Measurements from ENCODE around the gene CES2. TPM values are rescaled to one million over a fixed set of nuclear protein-coding genes. Genes with fewer than 3 reads are reported as not detected.

CES2 gene
- total and polyA plus RNA-seq, 2 of the 8 experiments (the other 6 are each of a cell fraction or from before 2014, with no cell fraction given), result 8.6 to 14.7 TPM

DNA sequence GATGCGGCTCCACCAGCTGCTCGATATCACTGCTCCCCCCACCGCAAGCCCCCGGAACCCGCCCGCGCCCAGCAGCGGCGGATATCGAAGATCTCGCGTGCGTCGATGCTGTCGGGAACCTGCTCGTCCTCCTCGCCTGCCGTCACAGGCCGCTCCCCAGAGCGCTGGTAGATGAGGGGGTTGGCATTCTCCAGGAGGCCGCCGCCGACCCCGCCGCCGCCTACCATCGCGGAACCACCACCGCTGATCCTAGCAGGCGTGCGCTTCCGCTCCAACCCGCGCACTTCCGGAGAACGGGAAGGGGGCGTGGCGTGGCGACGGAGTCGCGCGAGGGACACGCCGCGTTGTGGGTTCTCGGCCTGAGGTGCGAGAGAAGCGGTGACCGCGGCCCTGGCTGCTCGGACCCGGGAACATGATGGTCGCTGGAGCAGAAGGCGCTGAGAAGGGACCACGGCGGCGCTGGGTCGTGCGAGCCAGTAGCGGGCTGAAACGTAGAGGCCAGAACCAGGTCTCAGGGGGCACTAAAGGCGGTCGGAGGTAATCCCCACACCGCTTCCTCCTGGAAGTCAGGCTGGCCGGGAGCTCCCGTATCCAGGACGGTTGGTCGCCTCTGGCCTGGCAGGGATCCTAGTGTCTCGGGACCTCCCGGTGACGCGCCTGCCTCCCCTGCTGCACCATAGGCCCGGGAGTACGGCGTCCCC, 1.0 kb upstream of the CES2 start, which contains the start of gene CIAO2B:
Gene CIAO2B (minus strand): TSS at position 265 of the 701 bp plus-strand sequence. CDS start 38 bp downstream, at position 227.
- Histone ChIP-seq H3K9ac (replicated peaks in 1 of 4; ENCODE audit: extremely low read depth in 1 of 4, low read depth in 3 of 4, low read length in 3 of 4) (peak within 1 kb of the TSS; percentile 58 to 78 (median 62)), H3K27ac (ENCODE audit: low read depth, low read length) (no peak within 1 kb of the TSS), H3K4me1 (replicated peaks in 1 of 4; ENCODE audit: control insufficient read depth in 3 of 4, insufficient read depth in 4 of 4, low read length in 3 of 4) (peaks cover 0 to 9% (median 5%) of the 10 kb centered on the region in 4 experiments; a peak in 4 of 7 replicates), H3K9me3 (ENCODE audit: insufficient read depth in 2 of 2, low read depth in 1 of 2, low read length in 1 of 2) (no peaks in the 10 kb centered on the region), H3K4me3 (ENCODE audit: extremely low read depth in 1 of 4, insufficient read depth in 2 of 4, low read depth in 3 of 4, low read length in 4 of 4) (peak within 1 kb of the TSS; percentile 79 to 92 (median 90)), H2AK5ac (ENCODE audit: low read depth, low read length) (no peak within 1 kb of the TSS), H2BK5ac (ENCODE audit: low read depth, low read length) (no peak within 1 kb of the TSS), H3K14ac (ENCODE audit: insufficient read length) (no peak within 1 kb of the TSS), H3K27me3 (replicated peaks in 1 of 4; ENCODE audit: control insufficient read depth in 3 of 4, extremely low read depth in 1 of 4, insufficient read depth in 3 of 4, low read length in 3 of 4) (peaks cover 0 to 9% (median 6%) of the 10 kb centered on the region in 4 experiments; a peak in 4 of 7 replicates), H3K23me2 (ENCODE audit: low read depth, low read length) (peaks cover 15% of the 10 kb centered on the region; the same call in 1 of the 2 replicates), H2BK20ac (ENCODE audit: low read length) (no peak within 1 kb of the TSS), H4K8ac (ENCODE audit: extremely low read depth, insufficient read depth, low read length) (peak within 1 kb of the TSS; percentile 22; the same call in 1 of the 2 replicates), H2BK15ac (ENCODE audit: low read length) (no peak within 1 kb of the TSS), H4K5ac (ENCODE audit: insufficient read length, low read depth, low read length) (no peak within 1 kb of the TSS), H4K91ac (replicated peaks; ENCODE audit: insufficient read length, low read length) (peak within 1 kb of the TSS; percentile 60), H3K23ac (ENCODE audit: insufficient read length) (no peak within 1 kb of the TSS), H3K56ac (replicated peaks; ENCODE audit: insufficient read length, low read depth, low read length) (no peak within 1 kb of the TSS), H4K20me1 (replicated peaks in 1 of 2; ENCODE audit: control insufficient read depth in 1 of 2, insufficient read depth in 2 of 2, low read length in 2 of 2) (peaks cover 2 to 9% of the 10 kb centered on the region in 2 experiments), H3K79me2 (ENCODE audit: control insufficient read depth in 1 of 2, insufficient read depth in 2 of 2, low read length in 2 of 2) (no peaks in the 10 kb centered on the region; a peak in 1 of 4 replicates), H2AFZ (ENCODE audit: low read length) (peak within 1 kb of the TSS; percentile 77; the same call in 1 of the 2 replicates), H3K18ac (ENCODE audit: extremely low read depth, low read length) (peak within 1 kb of the TSS; percentile 95), H3K79me1 (ENCODE audit: low read depth, low read length) (peaks cover 2% of the 10 kb centered on the region; the same call in 1 of the 2 replicates), H2BK120ac (replicated peaks; ENCODE audit: low read depth, low read length) (no peak within 1 kb of the TSS), H3K36me3 (ENCODE audit: control insufficient read depth in 2 of 4, insufficient read depth in 4 of 4, low read length in 3 of 4) (peaks cover 0 to 3% (median under 1%) of the 10 kb centered on the region in 4 experiments; a peak in 3 of 8 replicates), H2BK12ac (ENCODE audit: low read depth, low read length) (peak within 1 kb of the TSS; percentile 84; the same call in 1 of the 2 replicates), H3K4ac (replicated peaks; ENCODE audit: insufficient read length, low read depth, low read length) (peak within 1 kb of the TSS; percentile 91), H3K4me2 (ENCODE audit: insufficient read depth in 1 of 2, low read depth in 2 of 2, low read length in 2 of 2) (peak within 1 kb of the TSS; percentile 89 to 99)
- CTCF ChIA-PET (ENCODE audit: partially characterized antibody), result interaction anchor here (0.6 to 5.5 kb wide), 7 partner anchors 13 to 103 kb away, joined by 3 to 44 read pairs (median 10); no protein-coding TSS in a partner anchor
- no peak for FAIRE-seq
- 3% methylated on average over 46 of the region's 76 CpGs; no CpG with 5 or more reads in 1 of the 2 experiments for WGBS, 2 experiments (ENCODE audit: extremely low coverage in 1 of 2, insufficient coverage in 1 of 2, insufficient read length in 1 of 2, insufficient replicate concordance in 2 of 2, low coverage in 1 of 2, low lambda C conversion rate in 2 of 2, missing lambda C conversion rate in 1 of 2)
- DNase-seq (ENCODE audit: low read depth in 1 of 2, low spot score in 2 of 2), result peak in 1 of 2 experiments; percentile 83
- POLR2A ChIA-PET (ENCODE audit: partially characterized antibody), result interaction anchor here (0.5 to 1.8 kb wide), 3 partner anchors 54 to 251 kb away, joined by 3 to 5 read pairs (median 3); partner anchors contain the start of gene PDP2
- TF ChIP-seq CHD2 (IDR thresholded peaks at IDR 0.05; ENCODE audit: low read length) (peak; percentile 56; the same call in 1 of the 2 replicates), EP300 (IDR thresholded peaks at IDR 0.05; ENCODE audit: borderline replicate concordance in 1 of 2, low read depth in 2 of 2, low read length in 2 of 2) (no peak), POLR2A (IDR thresholded peaks at IDR 0.05; ENCODE audit: control extremely low read depth in 1 of 2, low read depth in 2 of 2, low read length in 2 of 2) (peak in 1 of 2 experiments; percentile 51; a peak in 2 of 3 replicates), BACH1 (IDR thresholded peaks at IDR 0.05; ENCODE audit: low read length) (no peak), CHD1 (IDR thresholded peaks at IDR 0.05; ENCODE audit: low read depth, low read length) (no peak), EGR1 (IDR thresholded peaks at IDR 0.05; ENCODE audit: borderline replicate concordance, low read depth, low read length) (0 out of 2 replicates have a peak, but pooled peaks have one; percentile 10), RBBP5 (IDR thresholded peaks at IDR 0.05; ENCODE audit: borderline replicate concordance, low read depth, low read length) (peak; percentile 45; the same call in 1 of the 2 replicates), JUN (IDR thresholded peaks at IDR 0.05; ENCODE audit: low read depth, low read length) (no peak), HDAC2 (IDR thresholded peaks at IDR 0.05; ENCODE audit: borderline replicate concordance in 1 of 2, low read depth in 2 of 2, low read length in 2 of 2) (0 out of 4 replicates have a peak, but pooled peaks of 1 of the 2 experiments have one; percentile 30)
- TF ChIP-seq, protein P1, sequence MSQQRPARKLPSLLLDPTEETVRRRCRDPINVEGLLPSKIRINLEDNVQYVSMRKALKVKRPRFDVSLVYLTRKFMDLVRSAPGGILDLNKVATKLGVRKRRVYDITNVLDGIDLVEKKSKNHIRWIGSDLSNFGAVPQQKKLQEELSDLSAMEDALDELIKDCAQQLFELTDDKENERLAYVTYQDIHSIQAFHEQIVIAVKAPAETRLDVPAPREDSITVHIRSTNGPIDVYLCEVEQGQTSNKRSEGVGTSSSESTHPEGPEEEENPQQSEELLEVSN (IDR thresholded peaks at IDR 0.05), result peak; percentile 40; the same call in 1 of the 2 replicates

All from H1 (cell line).